UCSD-AML1 (cell line): Measurements from ENCODE around the gene ENC1.

Experiments
- DNase-seq: peaks from one replicate; lab custom pipeline; 2025; ENCODE audit not compliant: unreplicated experiment; lab: John Stamatoyannopoulos, UW

Gene ENC1

DNA sequence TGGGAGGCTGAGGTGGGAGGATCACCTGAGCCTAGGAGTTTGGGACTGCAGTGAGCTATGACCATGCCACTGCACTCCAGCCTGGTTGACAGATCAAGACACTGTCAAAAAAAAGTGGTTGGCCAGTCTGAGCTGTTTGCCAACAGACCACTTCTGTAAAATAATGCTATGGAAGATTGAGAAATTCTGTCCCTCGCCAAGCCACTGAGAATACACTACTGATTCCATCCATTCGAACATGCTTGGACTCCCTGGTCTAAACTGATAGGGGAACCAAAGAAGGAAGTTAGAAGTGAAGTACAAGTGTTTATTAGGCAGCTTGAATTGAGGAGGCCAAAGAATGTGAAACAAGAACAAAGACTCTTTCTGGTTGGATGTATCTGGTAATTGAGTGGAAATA is 27.2 kb downstream of the ENC1 start:
- no peak for DNase-seq

DNA sequence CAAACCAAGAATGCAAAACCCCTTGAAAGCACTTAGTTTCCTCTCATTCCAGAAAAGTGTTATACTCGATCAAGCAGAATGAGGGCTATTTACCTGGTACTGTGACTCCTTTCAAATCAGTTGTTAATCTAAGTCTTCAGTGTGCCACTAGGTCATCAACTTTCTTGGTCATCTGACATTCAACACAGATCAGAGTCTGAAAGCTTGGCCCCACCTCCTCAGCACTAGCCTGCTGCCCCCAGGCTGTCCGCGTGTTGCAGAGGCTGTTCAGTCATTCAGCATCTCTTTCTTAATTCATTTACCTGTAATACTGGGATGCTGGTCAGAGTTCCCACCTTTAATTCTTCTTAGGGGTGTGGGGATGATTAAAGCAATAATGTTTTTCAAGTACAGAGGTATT is 28.5 kb downstream of the ENC1 start:
- no peak for DNase-seq

DNA sequence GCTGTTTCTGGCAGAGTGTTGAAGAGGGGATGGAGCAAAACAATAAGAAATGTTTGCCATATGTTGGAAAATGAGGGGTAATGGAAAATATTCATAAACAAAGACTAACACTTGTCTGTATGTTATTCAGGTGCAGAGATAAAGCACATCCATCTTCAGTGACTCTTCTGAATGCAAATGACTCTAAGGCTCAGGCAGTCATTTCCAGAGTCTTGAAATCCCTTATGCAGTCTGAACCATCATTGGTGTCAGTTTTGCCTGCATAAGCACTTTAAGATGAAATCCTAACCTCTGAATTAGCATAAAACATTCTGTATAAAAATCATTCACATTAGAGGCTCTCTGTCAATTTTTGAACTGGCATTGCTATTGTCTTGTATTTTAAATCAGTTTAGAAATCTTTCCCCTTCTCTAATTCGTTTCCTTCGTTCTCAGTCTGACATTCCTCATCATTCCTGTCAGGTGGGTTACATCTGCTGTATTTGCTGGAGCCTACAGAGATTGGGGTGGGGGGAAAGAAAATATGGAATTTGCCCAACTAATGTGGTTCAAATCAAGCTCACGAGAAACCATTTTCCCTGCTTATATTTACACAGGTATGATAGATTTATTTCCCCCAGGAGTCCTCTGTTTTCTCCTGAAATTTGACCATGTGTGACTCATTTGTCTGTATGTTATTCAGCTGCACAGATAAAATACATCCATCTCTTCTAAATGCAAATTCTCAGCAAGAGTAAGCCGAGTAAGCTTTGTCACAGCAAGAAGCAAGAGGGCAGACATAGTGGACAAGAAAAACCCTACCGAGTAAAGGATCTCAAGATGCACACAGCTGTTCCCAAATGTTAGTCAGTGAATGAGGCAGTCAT is 31.6 kb downstream of the ENC1 start:
- no peak for DNase-seq

DNA sequence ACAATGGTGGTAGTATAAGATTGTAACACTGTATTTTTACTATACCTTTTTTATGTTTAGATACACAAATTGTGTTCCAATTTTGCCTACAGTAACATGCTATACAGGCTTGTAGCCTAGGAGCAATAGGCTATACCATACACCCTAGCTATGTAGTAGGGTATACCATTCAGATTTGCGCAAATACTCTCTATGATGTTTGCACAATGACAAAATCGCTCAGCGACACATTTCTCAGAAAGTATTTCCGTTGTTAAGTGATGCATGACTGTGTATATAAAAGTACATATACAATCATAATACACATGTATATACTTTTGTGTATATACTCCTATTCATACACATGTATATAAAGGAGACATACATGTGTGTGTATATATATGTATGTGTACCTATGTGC is 34.8 kb downstream of the ENC1 start:
- DNase-seq = no peak

DNA sequence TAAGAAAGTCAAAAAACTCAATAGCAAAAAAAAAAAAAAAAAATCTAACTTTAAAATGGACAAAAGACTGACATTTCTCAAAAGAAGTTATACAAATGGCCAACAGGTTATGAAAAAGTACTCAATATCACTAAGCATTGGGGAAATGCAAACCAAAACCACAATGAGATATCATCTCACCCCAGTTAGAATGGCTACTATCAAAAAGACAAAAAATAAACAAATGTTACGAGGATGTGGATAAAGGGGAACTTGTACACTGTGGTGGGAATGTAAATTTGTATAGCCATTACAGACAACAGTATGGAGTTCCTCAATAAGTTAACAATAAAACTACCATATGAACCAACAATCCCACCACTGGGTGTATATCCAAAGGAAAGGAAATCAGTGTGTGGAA is 37.2 kb downstream of the ENC1 start:
- DNase-seq = no peak

DNA sequence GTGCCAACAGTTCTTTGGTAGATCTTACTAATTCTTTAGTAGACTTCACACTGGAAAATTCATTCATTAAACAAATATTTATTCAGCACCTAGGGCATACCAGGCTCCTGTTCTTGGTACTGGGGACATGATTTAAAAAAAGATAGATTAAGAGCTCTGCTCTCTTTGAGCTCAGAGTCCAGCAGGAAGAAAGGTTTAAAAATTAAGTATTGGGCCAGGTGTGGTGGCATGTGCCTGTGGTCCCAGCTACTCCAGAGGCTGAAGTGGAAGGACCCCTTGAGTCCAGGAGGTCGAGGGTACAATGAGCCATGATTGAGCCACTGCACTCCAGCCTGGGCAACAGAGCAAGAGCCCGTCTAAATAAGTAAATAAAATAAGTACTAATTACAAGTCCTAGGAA is 41.4 kb downstream of the ENC1 start:
- DNase-seq = no peak

DNA sequence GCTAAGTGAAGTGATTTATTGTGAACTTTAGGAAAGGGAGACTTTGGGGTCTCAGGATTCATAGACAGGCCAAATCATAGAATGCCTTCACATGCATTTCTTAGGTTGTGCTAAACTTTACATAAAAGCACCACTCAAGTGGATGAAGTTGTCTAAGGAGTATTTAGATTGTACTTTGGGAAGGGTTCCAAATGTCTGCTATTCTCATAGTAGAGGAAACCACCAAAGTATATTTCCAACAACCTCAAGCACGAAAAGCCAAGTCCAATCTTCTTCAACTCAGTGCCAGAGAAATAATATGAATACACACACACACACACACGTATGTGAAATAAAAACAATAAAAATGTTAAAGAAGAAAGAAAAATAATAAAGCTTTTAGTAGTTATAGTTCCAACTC is 41.8 kb downstream of the ENC1 start:
- DNase-seq = no peak

DNA sequence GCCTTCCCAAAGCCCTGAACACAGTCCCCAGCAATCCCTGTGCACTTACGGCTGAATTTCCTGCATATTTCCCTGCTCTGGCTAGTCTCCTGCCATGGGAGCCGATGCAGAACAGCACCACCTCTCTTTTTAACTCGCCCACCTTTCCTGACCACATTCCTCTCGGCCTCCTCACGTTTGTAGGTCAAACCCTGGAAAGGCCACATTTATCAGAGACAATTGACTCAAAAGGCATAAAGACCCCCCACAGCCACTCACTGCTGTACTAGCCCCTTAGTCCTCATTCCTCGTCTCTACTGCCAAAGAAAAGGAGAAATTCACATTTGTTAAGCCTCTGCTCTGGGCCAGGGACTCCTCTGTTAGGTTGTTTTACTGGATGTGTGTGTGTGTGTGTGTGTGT is 43.6 kb downstream of the ENC1 start:
- no peak for DNase-seq

DNA sequence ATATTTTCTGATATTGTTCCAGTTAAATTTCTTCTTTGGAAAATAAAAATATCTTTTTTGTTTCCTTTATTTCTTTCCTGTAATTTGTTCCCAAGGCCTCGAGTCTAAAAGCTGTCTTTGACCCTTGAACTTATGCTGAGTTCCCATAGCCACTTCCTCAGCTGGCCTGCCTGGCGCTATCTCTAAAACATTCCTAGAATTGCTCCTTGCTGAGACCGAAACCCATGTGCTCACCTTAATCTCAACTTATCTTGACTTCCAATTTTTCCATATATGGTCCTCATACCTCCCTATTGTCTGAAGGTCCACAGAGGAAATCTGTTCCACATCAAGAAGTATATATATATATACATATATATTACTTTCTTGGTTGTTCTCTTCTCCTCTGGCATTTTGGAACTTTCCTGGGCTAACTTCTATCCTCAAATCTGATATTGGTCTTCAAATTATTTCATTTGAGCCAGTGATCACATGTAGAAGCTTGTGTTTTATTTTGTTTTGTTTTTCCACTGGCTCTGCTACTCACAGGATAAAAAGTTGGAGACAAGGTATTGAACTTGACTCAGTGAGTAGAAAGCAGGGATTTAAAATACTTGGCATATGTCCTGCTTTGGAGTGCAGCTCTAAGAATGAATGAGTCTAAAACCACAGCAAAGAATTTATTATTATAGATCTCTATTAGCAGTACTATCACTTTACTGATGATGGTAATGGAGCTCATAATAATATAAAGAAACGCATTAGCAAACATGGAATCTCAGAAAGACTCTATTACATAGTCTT is 45.2 kb downstream of the ENC1 start:
- no peak for DNase-seq

DNA sequence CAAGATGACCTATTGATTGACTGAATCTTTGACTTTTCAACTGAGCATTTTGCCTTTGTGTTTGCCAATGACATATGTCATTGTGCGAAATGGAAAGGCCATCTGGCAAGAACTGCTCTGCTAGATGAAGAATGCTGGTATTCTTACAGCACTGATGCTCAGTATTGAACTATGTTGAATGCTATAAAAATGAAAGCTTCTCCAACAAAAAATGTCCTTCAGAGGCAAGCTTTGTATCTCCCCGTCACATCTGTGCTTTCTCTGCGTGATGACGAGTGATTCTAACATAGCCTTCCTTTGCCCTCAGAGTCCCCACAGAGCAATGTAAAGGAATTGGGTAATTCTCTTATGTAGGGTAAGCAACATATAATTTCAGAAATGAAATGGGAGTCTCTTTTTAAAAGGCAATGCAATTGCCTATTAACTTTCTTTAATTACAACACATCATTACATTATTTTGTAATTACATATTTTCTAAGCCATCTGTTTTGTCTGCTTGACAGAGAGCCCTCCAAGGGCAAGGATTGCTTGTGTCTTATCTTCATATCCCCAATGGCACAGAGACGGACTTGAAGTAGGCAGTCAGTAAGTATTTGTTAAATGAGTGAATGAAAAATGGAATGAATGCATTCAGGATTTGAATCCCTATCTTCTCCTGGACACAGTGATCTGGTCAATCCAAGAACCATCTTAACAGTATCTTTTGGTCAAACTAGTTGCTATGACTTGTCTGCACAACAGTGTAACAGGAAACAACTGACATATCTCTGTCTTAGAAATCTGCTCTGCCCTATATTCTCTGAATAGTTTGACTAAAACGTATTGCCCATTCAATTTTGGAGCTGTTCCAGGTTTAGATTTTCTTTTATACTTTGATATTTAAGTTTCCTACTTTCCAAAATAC is 46.1 kb downstream of the ENC1 start:
- no peak for DNase-seq

DNA sequence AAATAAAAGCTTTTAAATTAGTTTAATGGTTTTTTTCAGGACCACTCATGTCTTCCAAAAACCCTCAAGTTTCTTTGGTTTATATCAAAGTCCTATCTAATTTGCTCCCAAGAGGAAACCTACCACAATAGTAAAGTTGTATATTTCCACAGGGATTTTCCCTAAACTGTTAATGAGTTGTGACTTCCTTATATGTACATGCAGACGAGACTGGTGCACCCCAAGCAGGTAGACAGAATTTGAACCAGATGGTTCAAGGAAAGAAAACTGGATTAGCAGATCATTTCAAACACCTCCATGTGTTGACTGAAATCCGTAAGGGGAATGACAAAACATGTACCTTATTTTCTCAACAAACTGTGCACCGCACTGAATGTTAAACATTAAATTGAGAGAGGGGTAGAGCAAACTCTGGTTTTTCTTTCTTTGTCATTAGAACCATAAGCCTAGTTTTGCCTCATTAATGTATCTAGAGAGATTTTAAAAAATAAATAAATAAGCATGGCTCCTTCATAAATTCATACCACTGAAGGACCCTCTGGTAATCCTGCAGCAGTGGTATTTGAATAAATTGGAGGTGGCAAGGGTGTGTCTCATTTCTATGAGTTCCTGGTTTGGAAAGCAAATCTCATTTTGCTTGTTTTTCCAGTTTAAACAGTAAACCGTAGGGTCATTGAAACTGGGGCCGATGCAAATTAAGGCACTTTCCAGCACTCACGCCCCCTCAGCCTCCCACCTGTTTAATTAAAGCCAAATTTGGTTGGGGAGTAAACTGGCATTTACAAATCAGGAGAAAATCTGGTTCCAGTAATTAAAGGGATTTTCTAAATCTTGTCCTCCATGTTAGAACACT is 51.1 kb downstream of the ENC1 start:
- no peak for DNase-seq

DNA sequence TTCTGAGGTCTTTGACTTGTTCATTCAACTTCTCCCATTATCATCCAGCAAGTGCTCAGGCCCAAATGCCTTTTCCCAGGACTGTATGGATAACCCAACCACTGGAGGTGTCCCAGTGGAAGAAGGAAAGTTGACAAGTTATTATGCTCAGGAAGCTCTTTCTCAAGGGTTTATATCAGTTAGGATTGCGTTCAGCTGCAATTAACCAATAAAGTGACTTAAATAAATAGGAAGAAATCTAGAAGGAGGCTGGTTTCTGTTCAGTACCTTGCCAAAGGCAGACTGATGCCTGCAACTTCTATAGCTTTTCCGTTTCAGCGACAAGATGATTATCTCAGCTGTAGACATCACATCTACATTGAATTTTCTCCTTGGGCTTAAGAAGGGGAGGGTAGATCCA is 52.1 kb downstream of the ENC1 start:
- no peak for DNase-seq

DNA sequence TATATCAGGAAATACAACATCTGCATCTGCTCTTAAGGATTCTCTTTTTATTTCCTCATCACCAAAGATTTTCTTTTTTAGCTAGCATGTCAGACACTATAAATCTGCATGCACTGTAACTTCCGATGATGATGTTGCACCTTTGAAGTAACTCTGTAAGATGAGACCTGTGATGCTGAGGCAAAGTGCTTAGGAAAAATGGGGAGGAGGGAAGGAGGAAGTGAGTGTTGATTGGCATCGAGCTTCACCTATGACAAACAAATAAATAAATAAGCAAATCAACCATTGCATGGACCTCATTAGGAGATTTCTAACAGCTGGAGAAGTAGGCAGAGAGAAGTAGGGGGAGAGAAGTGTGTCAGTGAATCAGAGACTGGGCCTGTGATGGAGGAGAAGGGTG is 52.6 kb downstream of the ENC1 start:
- DNase-seq = no peak

DNA sequence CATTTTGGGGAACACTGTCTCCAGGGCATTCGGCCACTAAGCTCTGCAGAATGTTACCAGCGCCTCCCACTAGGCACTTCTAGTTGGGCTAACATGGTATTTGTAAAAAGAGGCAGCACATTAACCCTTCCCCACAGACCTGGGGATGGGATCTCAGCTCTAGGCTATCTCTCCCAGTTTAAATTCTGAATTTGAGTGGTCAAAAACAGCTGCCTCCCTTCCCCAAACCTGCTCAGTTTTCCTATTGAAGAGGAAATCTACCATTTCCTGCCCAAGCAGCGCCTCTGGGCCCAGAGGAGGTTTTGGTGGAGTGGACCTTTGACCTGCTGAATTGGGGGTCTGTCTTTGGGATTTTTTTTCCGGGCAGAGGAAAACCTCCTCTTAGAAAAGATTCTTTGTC is 53.2 kb downstream of the ENC1 start:
- no peak for DNase-seq

DNA sequence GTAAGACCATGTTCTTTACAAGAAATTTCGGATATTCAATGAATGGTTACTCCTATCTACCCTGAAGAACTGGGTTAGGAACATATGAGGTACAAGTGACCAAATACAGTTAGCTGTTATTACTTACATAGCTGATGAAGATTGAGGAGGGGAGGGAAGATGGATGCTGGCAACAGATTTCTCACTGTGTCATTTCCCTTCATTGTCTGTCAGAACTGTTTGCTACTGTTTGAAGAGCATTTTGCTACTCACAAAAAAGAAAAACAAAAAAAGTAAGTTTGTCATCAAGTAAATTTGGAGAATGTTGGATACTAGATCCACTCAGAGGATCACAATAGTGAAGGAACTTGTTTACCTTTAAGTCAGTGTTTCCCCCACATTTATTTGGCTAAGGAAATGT is 53.7 kb downstream of the ENC1 start:
- no peak for DNase-seq

DNA sequence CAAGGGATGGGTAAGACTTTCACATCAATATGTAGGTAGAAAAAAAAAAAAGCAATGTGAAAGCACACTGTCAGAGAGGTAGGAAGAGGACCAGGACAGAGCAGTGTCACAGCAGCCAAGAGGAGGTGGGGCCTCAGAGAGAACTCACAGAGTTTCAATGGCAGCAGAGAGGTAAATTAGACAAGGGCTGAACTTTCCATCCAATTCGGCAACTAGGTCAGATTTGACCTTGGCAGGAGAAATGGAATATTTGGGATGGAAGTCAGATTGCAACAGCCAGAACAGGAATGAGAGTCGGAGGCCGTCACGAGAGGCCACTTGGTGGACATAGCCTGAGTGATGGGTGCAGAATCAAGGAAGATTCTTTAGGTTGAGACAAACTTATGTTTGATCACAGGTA is 57.7 kb downstream of the ENC1 start:
- no peak for DNase-seq

DNA sequence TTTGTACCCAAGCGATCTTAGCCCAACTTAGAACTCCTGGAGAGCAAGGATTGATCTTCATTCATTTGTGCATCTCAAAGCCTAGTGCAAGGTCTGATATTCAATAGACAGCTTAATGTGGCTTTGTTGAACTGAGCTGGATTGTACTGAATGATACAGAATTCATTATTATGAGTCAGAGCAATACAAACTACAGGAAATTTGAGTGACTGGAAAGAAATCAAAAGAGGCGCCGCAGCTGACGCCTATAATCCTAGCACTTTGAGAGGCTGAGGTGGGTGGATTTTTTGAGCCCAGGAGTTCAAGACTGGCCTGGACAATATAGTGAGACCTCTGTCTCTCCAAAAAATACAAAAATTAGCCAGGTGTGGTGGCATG is 58.6 kb downstream of the ENC1 start:
- DNase-seq = no peak

DNA sequence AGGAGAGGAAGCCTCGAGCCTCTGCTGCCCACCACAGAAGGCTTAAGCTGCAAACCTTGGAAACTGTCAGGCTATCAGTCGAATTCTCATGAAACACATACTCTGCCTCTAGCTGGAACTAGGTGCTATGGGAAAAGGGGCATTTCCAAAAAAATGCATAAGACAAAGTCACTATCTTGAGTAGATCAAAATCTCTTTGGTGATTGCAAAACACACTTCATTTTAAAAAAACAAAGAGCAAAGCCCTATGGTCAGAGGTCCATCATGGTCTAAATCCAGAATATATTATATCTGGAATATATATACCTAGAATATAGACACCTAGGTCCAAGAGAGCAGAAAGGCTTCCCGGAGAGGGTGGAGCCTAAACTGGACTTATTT is 59.8 kb downstream of the ENC1 start:
- DNase-seq = no peak

DNA sequence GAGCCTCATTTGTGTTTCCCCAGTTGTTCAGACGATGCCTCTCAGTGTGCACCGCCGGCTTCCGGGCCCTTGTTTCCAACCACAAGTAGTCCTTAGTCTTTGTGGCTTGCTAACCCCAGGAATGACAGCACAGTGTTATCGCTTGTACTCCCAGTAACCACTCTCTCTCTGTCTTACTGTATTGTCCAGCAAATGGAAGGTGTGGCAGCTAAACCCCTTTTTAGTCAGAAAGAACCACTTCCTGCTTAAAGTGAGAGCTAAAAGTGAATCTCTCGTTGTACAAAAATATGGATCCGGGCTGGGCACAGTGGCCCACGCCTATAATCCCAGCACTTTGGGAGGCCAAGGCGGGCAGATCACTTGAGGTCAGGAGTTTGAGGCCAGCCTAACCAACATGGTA is 61.3 kb downstream of the ENC1 start:
- DNase-seq = peak; percentile 85

DNA sequence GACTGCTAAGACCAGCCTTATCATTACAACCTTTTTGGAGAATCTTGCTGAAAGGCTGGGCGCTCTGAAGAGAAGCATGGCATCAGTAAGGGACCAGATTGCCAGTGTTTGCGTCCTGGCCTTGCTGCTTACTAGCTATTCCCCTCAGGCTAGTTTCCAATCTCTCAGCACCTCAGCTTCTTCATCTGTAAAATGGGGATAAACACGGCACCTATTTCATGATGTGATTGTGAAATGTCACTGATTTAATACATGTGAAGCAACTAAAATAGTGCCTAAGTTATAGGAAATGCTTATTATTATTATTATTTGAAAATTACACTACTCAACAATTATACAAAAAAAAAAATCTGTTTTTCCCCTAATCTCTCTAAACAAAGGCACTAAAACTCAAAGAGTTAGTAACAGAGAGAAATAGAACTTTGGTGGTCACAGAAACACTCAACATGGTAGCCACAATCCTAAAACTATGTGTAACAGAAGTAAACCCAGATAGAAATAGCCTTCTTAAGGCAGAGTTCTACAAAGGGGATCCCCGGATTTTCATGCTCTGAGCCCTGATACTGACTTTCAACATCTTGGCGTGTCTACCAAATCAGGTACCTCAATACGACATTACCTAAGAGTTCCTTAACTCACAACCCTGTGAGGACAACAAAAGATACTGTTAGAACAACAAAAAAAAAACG is 62.0 kb downstream of the ENC1 start:
- DNase-seq = no peak
